ENCODE results near the gene ADGRB2. TPM values are rescaled to one million over a fixed set of nuclear protein-coding genes. Genes with fewer than 3 reads are reported as not detected.

The ADGRB2 gene
- total and polyA plus RNA-seq, 2 of the 4 experiments (the other 2 are of a cell fraction), result 2.2 to 11.9 TPM

DNA sequence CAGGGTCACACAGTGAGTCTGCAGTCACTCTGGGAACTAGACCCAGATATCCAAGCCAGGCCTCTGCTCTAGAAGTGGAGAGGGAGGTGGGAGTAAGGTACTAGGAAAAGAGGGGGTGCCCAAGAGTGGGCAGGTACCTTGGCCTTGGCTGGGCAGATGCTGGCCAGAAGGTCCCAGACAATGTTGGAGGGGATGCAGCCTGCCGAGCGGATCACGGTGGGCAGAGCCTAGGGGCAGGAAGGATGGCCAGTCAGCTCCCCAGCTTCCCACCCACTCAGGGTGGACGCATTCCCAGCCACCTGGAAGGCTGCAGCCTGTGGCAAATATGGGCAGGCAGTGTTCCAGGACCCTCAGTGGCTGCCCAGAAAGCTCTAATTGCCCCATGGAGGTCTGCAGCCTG lies 28.4 kb upstream of the ADGRB2 start:
- BruUV-seq (replicated peaks), result no TSS peak
- dilution Hi-C loops (cut with HindIII; ENCODE audit: low sequenced_read_pairs, unreplicated experiment), result no loop called here
- CTCF ChIA-PET, result no interaction called here

More for the DNA sequence above, 28.4 kb upstream of the ADGRB2 start:
- H2BK20ac ChIP-seq (ENCODE audit: low read depth, low read length), result no peak overlapping the region
- ATAC-seq (ENCODE audit: low read depth), result no peak
- H3K79me1 ChIP-seq (ENCODE audit: low read depth in 1 of 2, low read length in 2 of 2), result peaks cover 11 to 43% of the 10 kb centered on the region in 2 experiments; a peak in 2 of 4 replicates
- H3K4me2 ChIP-seq (ENCODE audit: low read depth, low read length), result no peak overlapping the region
- H3K4me1 ChIP-seq (ENCODE audit: control insufficient read depth, insufficient read depth, low read length), result peaks cover 21% of the 10 kb centered on the region
- H4K20me1 ChIP-seq (ENCODE audit: insufficient read depth, low read length), result peaks cover 24% of the 10 kb centered on the region
- no peaks in the 10 kb centered on the region for H3K9me3 ChIP-seq (ENCODE audit: control insufficient read depth, insufficient read depth, low read length)
- no CpG with 5 or more reads among the region's 4 CpGs for WGBS, 2 experiments (ENCODE audit: extremely low coverage in 2 of 2, insufficient read length in 1 of 2)
- no peak overlapping the region for H2AK5ac ChIP-seq (ENCODE audit: low read depth, low read length)
- H2AK9ac ChIP-seq (replicated peaks; ENCODE audit: low read depth, low read length, poor library complexity), result no peak overlapping the region
- peaks cover 23% of the 10 kb centered on the region for H3K9me1 ChIP-seq (ENCODE audit: insufficient read depth, low read length)
- H2BK5ac ChIP-seq (ENCODE audit: low read depth, low read length, poor library complexity, severe bottlenecking), result no peak overlapping the region
- TF ChIP-seq SMC3 (IDR thresholded peaks at IDR 0.05; ENCODE audit: low read depth, low read length), result no peak
- TF ChIP-seq, protein P1, sequence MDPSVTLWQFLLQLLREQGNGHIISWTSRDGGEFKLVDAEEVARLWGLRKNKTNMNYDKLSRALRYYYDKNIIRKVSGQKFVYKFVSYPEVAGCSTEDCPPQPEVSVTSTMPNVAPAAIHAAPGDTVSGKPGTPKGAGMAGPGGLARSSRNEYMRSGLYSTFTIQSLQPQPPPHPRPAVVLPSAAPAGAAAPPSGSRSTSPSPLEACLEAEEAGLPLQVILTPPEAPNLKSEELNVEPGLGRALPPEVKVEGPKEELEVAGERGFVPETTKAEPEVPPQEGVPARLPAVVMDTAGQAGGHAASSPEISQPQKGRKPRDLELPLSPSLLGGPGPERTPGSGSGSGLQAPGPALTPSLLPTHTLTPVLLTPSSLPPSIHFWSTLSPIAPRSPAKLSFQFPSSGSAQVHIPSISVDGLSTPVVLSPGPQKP (IDR thresholded peaks at IDR 0.05; ENCODE audit: borderline replicate concordance, low read depth, low read length), result no peak
- no peak for TF ChIP-seq MAFK (IDR thresholded peaks at IDR 0.05; ENCODE audit: low read depth, low read length)
- no peak for TF ChIP-seq CHD1 (IDR thresholded peaks at IDR 0.05; ENCODE audit: low read depth, low read length)
- TF ChIP-seq, protein P2, sequence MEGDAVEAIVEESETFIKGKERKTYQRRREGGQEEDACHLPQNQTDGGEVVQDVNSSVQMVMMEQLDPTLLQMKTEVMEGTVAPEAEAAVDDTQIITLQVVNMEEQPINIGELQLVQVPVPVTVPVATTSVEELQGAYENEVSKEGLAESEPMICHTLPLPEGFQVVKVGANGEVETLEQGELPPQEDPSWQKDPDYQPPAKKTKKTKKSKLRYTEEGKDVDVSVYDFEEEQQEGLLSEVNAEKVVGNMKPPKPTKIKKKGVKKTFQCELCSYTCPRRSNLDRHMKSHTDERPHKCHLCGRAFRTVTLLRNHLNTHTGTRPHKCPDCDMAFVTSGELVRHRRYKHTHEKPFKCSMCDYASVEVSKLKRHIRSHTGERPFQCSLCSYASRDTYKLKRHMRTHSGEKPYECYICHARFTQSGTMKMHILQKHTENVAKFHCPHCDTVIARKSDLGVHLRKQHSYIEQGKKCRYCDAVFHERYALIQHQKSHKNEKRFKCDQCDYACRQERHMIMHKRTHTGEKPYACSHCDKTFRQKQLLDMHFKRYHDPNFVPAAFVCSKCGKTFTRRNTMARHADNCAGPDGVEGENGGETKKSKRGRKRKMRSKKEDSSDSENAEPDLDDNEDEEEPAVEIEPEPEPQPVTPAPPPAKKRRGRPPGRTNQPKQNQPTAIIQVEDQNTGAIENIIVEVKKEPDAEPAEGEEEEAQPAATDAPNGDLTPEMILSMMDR (conservative IDR thresholded peaks at IDR 0.05; ENCODE audit: low read depth, low read length), result no peak
- no peak for TF ChIP-seq MXI1 (IDR thresholded peaks at IDR 0.05; ENCODE audit: borderline replicate concordance, low read depth, low read length)
- no peak for TF ChIP-seq NFE2L2 (IDR thresholded peaks at IDR 0.05; ENCODE audit: low read depth, low read length)
- TF ChIP-seq RFX5 (IDR thresholded peaks at IDR 0.05; ENCODE audit: low read depth, low read length), result no peak
- TF ChIP-seq RAD21 (IDR thresholded peaks at IDR 0.05; ENCODE audit: low read length), result no peak
- no peak for TF ChIP-seq CEBPB (IDR thresholded peaks at IDR 0.05; ENCODE audit: low read depth, low read length)
- TF ChIP-seq MAZ (IDR thresholded peaks at IDR 0.05; ENCODE audit: borderline replicate concordance, low read depth, low read length), result no peak
- no peak for TF ChIP-seq FOS (IDR thresholded peaks at IDR 0.05; ENCODE audit: low read depth, low read length)
- TF ChIP-seq, protein P3, sequence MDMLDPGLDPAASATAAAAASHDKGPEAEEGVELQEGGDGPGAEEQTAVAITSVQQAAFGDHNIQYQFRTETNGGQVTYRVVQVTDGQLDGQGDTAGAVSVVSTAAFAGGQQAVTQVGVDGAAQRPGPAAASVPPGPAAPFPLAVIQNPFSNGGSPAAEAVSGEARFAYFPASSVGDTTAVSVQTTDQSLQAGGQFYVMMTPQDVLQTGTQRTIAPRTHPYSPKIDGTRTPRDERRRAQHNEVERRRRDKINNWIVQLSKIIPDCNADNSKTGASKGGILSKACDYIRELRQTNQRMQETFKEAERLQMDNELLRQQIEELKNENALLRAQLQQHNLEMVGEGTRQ (IDR thresholded peaks at IDR 0.05; ENCODE audit: low read depth, low read length), result no peak
- no peak for TF ChIP-seq BHLHE40 (IDR thresholded peaks at IDR 0.05; ENCODE audit: low read depth, low read length)
- no peak for TF ChIP-seq POLR2A (IDR thresholded peaks at IDR 0.05; ENCODE audit: low read depth, low read length)
- H3K27ac ChIP-seq (ENCODE audit: insufficient read depth, low read length), result no peak overlapping the region
- no peaks in the 10 kb centered on the region for H3K27me3 ChIP-seq (ENCODE audit: control insufficient read depth, insufficient read depth, low read length)
- H3K14ac ChIP-seq (replicated peaks; ENCODE audit: low read depth, low read length), result no peak overlapping the region
- H3K4ac ChIP-seq (ENCODE audit: low read depth, low read length), result no peak overlapping the region
- intact Hi-C loops (cut with micrococcal nuclease), result loop anchor here (10.0 kb wide), 2 partner anchors 272 to 358 kb away; no protein-coding TSS in a partner anchor
- no peak overlapping the region for H4K8ac ChIP-seq (ENCODE audit: low read depth in 2 of 2, low read length in 2 of 2)
- no peak overlapping the region for H4K5ac ChIP-seq (ENCODE audit: low read depth, low read length)
- in situ Hi-C loops (cut with MboI; ENCODE audit: low sequenced_read_pairs), result no loop called here
- peaks cover 1% of the 10 kb centered on the region; the same call in 1 of the 2 replicates for H3K36me3 ChIP-seq (ENCODE audit: control insufficient read depth, insufficient read depth, low read length)
- H3K18ac ChIP-seq (ENCODE audit: low read depth, low read length), result no peak overlapping the region
- H2BK15ac ChIP-seq (ENCODE audit: low read depth, low read length), result no peak overlapping the region
- no peak overlapping the region for H3K56ac ChIP-seq (ENCODE audit: extremely low read depth, insufficient read depth, low read length)
- no peak overlapping the region for H3K4me3 ChIP-seq (ENCODE audit: insufficient read depth, low read depth, low read length)
- H2BK120ac ChIP-seq (ENCODE audit: low read depth, low read length), result no peak overlapping the region
- no peak overlapping the region for H3K23ac ChIP-seq (ENCODE audit: low read depth, low read length)
- DNase-seq, result no peak
- no peak overlapping the region for H3K9ac ChIP-seq (ENCODE audit: low read depth, low read length)
- POLR2A ChIA-PET (ENCODE audit: unreplicated experiment), result no interaction called here
- H4K91ac ChIP-seq (ENCODE audit: insufficient read depth, low read depth, low read length), result no peak overlapping the region
- H2AFZ ChIP-seq (replicated peaks; ENCODE audit: low read length, poor library complexity), result no peak overlapping the region

Data from IMR-90 (cell line).